M059J (cell line): Measurements from ENCODE around the gene FIBCD1. TPM values are rescaled to one million over a fixed set of nuclear protein-coding genes. Genes with fewer than 3 reads are reported as not detected.

ENCODE experiments used
- DNase-seq: peaks from one replicate; pipeline ENCODE4 v3.0.0-alpha.2; 2012; ENCODE audit warnings: low read depth
- total RNA-seq: library from RNA; depleted of rRNA; stranded (reverse); fragments of >200 nt; shearing (Covaris generic); gene quantifications from 2 replicates; pipeline ENCODE4 v1.2.3, GENCODE V29; 2014; rRNA removed

FIBCD1 gene
- total RNA-seq, 1 experiment from 2014 or later = 36.2 TPM

DNA sequence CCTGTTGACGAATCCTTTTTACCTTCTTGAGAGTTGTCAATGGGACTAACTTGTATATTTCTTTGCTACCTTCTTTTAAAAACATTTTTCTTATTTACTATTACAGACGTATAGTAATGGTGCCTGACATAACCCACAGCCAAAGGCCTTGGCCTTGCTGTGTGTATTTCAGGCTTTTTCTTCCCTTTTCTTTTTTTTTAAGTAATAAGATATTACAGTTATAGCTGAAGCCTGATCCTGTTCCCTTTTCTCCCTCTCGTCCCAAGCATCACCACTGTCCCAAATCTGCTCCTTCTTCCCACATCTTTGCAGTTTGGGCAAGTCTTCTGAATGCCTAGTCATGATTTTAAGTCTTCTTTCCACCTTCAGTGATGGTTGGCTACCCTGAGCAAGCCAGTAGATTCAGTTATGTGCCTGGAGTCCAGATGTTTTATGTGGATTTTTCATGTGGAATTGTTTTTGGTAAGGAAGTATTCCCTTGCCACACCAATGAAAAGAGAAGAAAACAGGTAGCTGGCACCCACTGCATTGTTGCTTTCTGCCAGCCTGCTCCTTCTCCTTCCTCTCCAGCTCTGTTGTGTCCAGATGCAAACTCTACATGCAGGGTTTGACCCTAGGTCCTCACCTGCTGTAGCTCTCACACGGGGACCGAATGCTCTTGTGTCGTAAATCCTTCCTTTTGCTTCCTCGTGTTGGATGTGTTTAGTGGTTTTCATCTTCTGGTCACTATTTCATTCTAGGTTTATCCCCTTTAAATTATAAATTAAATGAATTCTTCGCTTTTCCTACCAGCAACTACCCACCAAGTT is 77.5 kb downstream of the FIBCD1 start:
- no peak for DNase-seq

GRCh38 chr9:130860458-130861316 is 78.4 kb downstream of the FIBCD1 start:
- DNase-seq = peak; percentile 96

DNA sequence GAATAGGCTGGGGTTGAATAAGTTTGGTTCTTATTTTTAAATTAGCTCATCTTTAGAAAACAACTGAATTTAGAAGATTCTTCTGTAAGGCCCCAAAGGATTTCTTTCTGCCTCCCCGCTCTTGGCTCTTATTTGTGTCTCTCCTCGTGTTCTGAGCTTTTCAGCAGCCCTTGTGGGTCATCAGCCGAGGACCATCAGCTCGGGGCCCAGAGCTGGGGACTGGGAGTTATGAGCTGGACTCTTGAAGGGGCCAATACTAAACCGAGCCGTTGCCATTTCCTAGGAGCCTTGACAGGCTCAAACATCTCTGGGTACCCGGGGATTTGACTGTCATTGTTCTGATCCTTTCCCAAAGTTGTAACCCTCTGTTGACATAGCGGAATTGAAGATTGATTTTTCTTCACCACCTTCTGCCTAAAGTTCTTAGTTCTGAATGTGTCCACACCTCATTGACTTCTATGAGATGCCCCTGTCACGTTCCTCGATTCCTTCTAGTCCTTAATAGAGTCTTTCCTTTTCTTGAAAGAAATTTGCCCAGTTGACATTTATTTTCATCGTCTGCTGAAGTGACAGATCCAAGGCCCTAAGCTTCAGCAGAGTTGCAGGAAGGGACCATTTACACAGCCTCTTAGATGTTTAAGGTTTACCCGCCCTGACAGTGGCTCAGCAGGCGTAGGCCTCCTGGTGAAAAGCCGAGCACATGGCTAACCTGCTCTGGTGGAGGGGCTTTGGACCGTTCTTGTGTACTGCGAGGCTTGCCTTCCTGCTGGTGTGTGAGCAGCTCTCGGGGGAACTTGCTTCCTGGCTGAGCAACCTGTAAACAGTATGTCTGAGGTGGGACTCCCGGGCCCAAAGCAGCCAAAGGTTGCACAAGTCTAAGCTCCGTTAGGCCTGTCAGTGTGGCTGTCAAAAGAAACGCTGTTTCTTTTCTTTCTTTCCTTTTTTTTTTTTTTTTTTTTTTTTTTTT is 80.0 kb downstream of the FIBCD1 start:
- DNase-seq = no peak

DNA sequence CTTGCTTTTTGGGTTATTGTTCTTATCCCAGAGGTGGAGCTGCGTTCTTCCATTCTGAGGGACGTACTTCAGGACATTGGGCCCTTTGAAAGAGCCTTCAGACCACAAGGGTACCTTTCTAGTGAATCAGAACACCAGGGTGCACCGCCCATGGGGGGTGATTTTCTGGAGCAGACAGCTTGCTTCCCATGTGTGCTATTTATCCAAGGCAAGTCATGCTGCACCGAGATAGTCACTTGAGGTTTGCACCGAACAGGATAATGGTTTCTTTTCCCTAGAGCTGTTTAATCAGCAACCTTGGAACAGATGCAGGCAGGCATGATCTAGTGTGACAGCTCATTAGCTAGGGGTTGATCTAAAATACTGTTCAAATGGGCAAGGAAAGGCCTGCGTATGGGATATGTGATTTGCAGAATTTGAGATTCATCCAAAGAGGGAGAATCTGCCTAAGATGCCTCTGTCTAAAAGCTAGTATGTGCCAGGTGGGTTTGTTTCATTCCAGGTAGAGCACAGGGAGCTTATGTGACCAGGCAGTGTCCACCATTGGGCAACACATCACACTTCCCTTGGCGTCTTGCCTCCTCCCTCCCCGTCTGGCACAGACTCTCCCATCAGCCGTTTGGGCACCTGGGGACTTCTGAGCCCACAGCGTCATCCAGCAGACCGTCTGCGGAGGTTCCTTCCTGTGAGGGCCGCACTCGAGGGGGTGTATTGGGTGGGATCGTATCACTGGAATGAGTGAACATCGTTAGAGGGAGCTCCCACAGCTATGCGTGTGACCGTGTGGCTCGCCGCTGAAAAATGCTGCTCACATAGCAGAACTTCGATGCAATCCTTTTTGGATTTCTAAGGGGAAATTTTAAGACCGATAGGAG is 80.9 kb downstream of the FIBCD1 start:
- peak; percentile 87 for DNase-seq

DNA sequence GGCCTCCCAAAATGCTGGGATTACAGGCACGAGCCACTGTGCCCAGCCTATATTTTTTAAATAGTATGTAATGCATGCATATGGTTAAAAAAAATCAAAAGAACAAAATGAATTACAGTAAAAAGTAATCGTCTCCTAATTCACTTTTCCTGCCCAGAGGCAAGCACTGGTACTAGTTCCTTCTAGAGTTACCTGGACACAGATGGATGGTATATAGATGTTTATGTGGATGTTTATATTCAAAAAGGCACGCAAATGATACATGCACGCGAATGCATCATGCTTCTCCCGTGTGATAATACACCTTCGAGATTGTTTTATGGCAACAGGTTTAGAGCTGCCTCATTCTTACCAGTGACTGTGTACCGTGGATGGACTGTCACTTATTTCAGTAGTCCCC is 82.6 kb downstream of the FIBCD1 start:
- DNase-seq = no peak

DNA sequence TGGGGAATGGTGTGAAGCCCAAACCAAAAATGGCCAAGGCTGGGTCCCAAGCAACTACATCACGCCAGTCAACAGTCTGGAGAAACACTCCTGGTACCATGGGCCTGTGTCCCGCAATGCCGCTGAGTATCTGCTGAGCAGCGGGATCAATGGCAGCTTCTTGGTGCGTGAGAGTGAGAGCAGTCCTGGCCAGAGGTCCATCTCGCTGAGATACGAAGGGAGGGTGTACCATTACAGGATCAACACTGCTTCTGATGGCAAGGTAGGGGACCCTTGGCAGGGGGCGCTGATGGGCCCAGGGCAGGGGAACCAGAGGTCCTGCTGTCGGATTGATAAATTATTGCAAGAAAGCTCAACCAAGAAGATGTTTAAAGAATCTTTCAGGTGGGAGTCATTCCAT is 84.2 kb downstream of the FIBCD1 start:
- no peak for DNase-seq

- peak; percentile 99 for DNase-seq
Measured at GRCh38 chr9:130854092-130854491, 85.0 kb downstream of the FIBCD1 start.

- no peak for DNase-seq
Measured at GRCh38 chr9:130852801-130853200, 86.2 kb downstream of the FIBCD1 start.

Other genes with a start within 250 kb of the FIBCD1 start
- gene EXOSC2, start 245.5 kb downstream of the FIBCD1 start, total RNA-seq = 27.4 and 44.1 TPM in 2 replicates
- gene ABL1, start 104.0 kb downstream of the FIBCD1 start, total RNA-seq = 14.4 and 33.0 TPM in 2 replicates
- not detected in 2 replicates for gene QRFP, start 42.4 kb downstream of the FIBCD1 start, total RNA-seq
- not detected in 2 replicates for gene LAMC3, start 69.9 kb upstream of the FIBCD1 start, total RNA-seq
- 1.4 and 2.1 TPM in 2 replicates for gene AIF1L, start 157.3 kb upstream of the FIBCD1 start, total RNA-seq
- gene NUP214, start 186.3 kb upstream of the FIBCD1 start, total RNA-seq = 15.7 and 22.7 TPM in 2 replicates